GM23338 (cell line): ENCODE measurements around the gene PIK3R3.

Source experiments
- CREB1 ChIP-seq: fragments of 250-450 bp; sonication (Bioruptor Pico); IDR thresholded peaks from 2 replicates; pipeline ENCODE4 v1.5.0; 2020; ENCODE audit warnings: low read depth, mild to moderate bottlenecking, moderate library complexity
- CTCF ChIP-seq, 2 experiments: fragments of 200-600 bp in 1 of 2; sonication (generic) in 1 of 2; conservative IDR thresholded peaks; 2 replicates each; pipeline versions ENCODE4 v1.5.1 to v1.6.1; 2016 to 2017; ENCODE audit warnings: antibody characterized with exemption in 2 of 2, low read depth in 2 of 2, mild to moderate bottlenecking in 2 of 2, moderate library complexity in 1 of 2
- ETS1 ChIP-seq: IDR thresholded peaks from 2 replicates; pipeline ENCODE4 v1.6.1; 2016; ENCODE audit warnings: antibody characterized with exemption
- EZH2 ChIP-seq: fragments of 200-600 bp; sonication (generic); IDR thresholded peaks from one replicate; pipeline ENCODE4 v1.8.0; 2017; ENCODE audit warnings: antibody characterized with exemption, mild to moderate bottlenecking, low read depth; ENCODE audit not compliant: unreplicated experiment
- EZH2phosphoT487 ChIP-seq: fragments of 200-600 bp; sonication (generic); IDR thresholded peaks from one replicate; pipeline ENCODE4 v1.8.1; 2018; ENCODE audit warnings: antibody characterized with exemption; ENCODE audit not compliant: unreplicated experiment
- JUNB ChIP-seq: IDR thresholded peaks from one replicate; pipeline ENCODE4 v1.6.1; 2016; ENCODE audit warnings: antibody characterized with exemption; ENCODE audit not compliant: unreplicated experiment
- NANOG ChIP-seq: IDR thresholded peaks from 2 replicates; pipeline ENCODE4 v1.6.1; 2016; ENCODE audit warnings: antibody characterized with exemption, borderline replicate concordance
- POLR2AphosphoS5 ChIP-seq: IDR thresholded peaks from 2 replicates; pipeline ENCODE4 v1.6.1; 2016; ENCODE audit warnings: antibody characterized with exemption, low read depth
- REST ChIP-seq: IDR thresholded peaks from one replicate; pipeline ENCODE4 v1.6.1; 2018; ENCODE audit warnings: antibody characterized with exemption; ENCODE audit not compliant: unreplicated experiment
- STAT1 ChIP-seq: IDR thresholded peaks from one replicate; pipeline ENCODE4 v1.6.1; 2016; ENCODE audit warnings: antibody characterized with exemption; ENCODE audit not compliant: unreplicated experiment
- ZNF114 ChIP-seq: fragments of 250-450 bp; sonication (Bioruptor Pico); IDR thresholded peaks from 2 replicates; pipeline ENCODE4 v1.5.0; 2020; ENCODE audit warnings: mild to moderate bottlenecking, moderate library complexity

DNA sequence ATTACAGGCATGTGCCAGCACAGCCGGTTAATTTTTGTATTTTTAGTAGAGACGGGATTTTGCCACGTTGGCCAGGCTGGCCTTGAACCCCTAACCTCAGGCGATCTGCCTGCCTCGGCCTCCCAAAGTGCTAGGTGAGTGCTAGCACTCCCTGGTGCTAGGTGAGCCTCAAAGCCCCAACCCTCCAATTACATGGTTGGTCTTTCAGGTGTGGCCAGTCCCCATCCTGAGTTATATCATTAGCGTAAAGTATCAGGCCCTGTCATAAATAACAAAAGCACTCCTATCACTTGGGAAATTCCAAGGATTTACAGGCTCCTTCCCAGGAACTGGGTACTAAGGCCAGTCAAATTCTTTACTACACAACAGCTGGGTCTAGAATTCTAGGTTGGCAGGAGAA lies 138.0 kb downstream of the PIK3R3 start:
- TF ChIP-seq POLR2AphosphoS5: no peak
- no peak for TF ChIP-seq CTCF (conservative IDR thresholded peaks at IDR 0.05; ENCODE audit: low read depth in 2 of 2)
- TF ChIP-seq EZH2: no peak
- TF ChIP-seq EZH2phosphoT487: no peak
- TF ChIP-seq ETS1: no peak
- no peak for TF ChIP-seq JUNB
- TF ChIP-seq REST: no peak
- TF ChIP-seq CREB1 (CRISPR knock-in tag): no peak
- no peak for TF ChIP-seq NANOG
- TF ChIP-seq STAT1: no peak
- no peak for TF ChIP-seq ZNF114
